OCI-LY7 (cell line): ENCODE data around the gene PALD1. TPM values are rescaled to one million over a fixed set of nuclear protein-coding genes. Genes with fewer than 3 reads are reported as not detected.

Source experiments
- BruUV-seq: library from RNA; stranded (reverse); fragments of 400-500 nt; replicated peaks from 2 replicates; lab custom pipeline; 2021; lab: Mats Ljungman, UMichigan
- CTCF ChIA-PET: fragments of 300-600 bp; sonication (Branson Sonifier 250); formaldehyde crosslinking; loops from one replicate; lab custom pipeline; 2022; ENCODE audit warnings: antibody characterized with exemption; ENCODE audit not compliant: unreplicated experiment; lab: Charles Lee
- POLR2A ChIA-PET: fragments of 300-600 bp; sonication (Branson Sonifier 250); formaldehyde crosslinking; loops from one replicate; lab custom pipeline; 2022; ENCODE audit warnings: antibody characterized with exemption; lab: Charles Lee
- DNase-seq: peaks from one replicate; pipeline ENCODE4 v3.0.0-alpha.2; 2015; ENCODE audit warnings: low spot score
- H2AFZ ChIP-seq: fragments of 200-600 bp; sonication (generic), shearing (Covaris generic); 2 replicates; pipeline ENCODE4 v1.6.1; 2014; ENCODE audit warnings: mild to moderate bottlenecking, antibody characterized with exemption, low read length, moderate library complexity
- H3K27ac ChIP-seq: fragments of 200-600 bp; sonication (generic); 2 replicates; pipeline ENCODE4 v1.5.1; 2014; ENCODE audit warnings: mixed run types, low read depth, mild to moderate bottlenecking, moderate library complexity, low read length, inconsistent platforms; ENCODE audit not compliant: poor library complexity, severe bottlenecking
- H3K36me3 ChIP-seq: fragments of 200-600 bp; sonication (generic); 2 replicates; pipeline ENCODE4 v1.6.1; 2014; ENCODE audit warnings: mild to moderate bottlenecking, antibody characterized with exemption, low read length, moderate library complexity, mixed read lengths; ENCODE audit not compliant: insufficient read depth
- H3K4me1 ChIP-seq: fragments of 200-600 bp; sonication (generic); 2 replicates; pipeline ENCODE4 v1.5.1; 2014; ENCODE audit warnings: mild to moderate bottlenecking, low read length; ENCODE audit not compliant: insufficient read depth, poor library complexity, severe bottlenecking
- H3K4me2 ChIP-seq: fragments of 200-600 bp; sonication (generic); 2 replicates; pipeline ENCODE4 v1.6.1; 2014; ENCODE audit warnings: mild to moderate bottlenecking, low read length
- H3K4me3 ChIP-seq: fragments of 200-600 bp; sonication (generic); 2 replicates; pipeline ENCODE4 v1.5.1; 2014; ENCODE audit warnings: mild to moderate bottlenecking, low read depth, low read length; ENCODE audit not compliant: poor library complexity, severe bottlenecking
- H3K79me2 ChIP-seq: fragments of 200-600 bp; sonication (generic); 2 replicates; pipeline ENCODE4 v1.6.1; 2016; ENCODE audit warnings: low read depth, mild to moderate bottlenecking, low read length, moderate library complexity, mixed read lengths; ENCODE audit not compliant: insufficient read depth
- H3K9me2 ChIP-seq: fragments of 200-600 bp; sonication (generic); 2 replicates; pipeline ENCODE4 v1.6.1; 2016; ENCODE audit warnings: mild to moderate bottlenecking, low read length, mixed read lengths; ENCODE audit not compliant: insufficient read depth
- H3K9me3 ChIP-seq: fragments of 200-600 bp; sonication (generic); 2 replicates; pipeline ENCODE4 v1.6.1; 2014; ENCODE audit warnings: mild to moderate bottlenecking, mixed run types, low read length, mixed read lengths
- H4K20me1 ChIP-seq: fragments of 200-600 bp; sonication (generic); 2 replicates; pipeline ENCODE4 v1.6.1; 2014; ENCODE audit warnings: mild to moderate bottlenecking, antibody characterized with exemption, low read length, moderate library complexity, mixed read lengths; ENCODE audit not compliant: insufficient read depth
- CTCF ChIP-seq: fragments of 200-600 bp; sonication (generic); conservative IDR thresholded peaks from 2 replicates; pipeline ENCODE4 v1.5.1; 2014; ENCODE audit warnings: mild to moderate bottlenecking, antibody characterized with exemption, low read length, moderate library complexity, mixed read lengths
- EZH2phosphoT487 ChIP-seq: fragments of 200-600 bp; sonication (generic); IDR thresholded peaks from 2 replicates; pipeline ENCODE4 v1.6.1; 2018; ENCODE audit warnings: low read depth, borderline replicate concordance, mild to moderate bottlenecking, mixed run types, antibody characterized with exemption, low read length, moderate library complexity, mixed read lengths
- intact Hi-C: fragments of 100-400 bp; cut with micrococcal nuclease; formaldehyde crosslinking; loops from one replicate; pipeline ENCODE4 v1.10.0; 2022; ENCODE audit not compliant: unreplicated experiment
- total RNA-seq, 2 experiments: library from RNA; depleted of rRNA in 1 of 2; stranded (reverse); fragments of >200 nt in 1 of 2; shearing (Covaris generic) in 1 of 2; gene quantifications; 2 replicates each; pipeline ENCODE4 v1.2.3, GENCODE V29; 2014 to 2022

PALD1 gene
- total RNA-seq, 2 experiments from 2014 or later: 52.7 to 66.7 TPM

GRCh38 chr10:70603449-70603801 lies 124.9 kb downstream of the PALD1 start:
- intact Hi-C loops: no loop called here
- no peak overlapping the region for H2AFZ ChIP-seq
- ChIA-PET POLR2A (no interaction called here), CTCF (no interaction called here)
- no peaks in the 10 kb centered on the region for H3K9me3 ChIP-seq
- no peaks in the 10 kb centered on the region for H3K9me2 ChIP-seq
- H3K36me3 ChIP-seq: no peaks in the 10 kb centered on the region
- no peaks in the 10 kb centered on the region for H3K79me2 ChIP-seq
- DNase-seq: no peak
- no peak overlapping the region for H3K27ac ChIP-seq
- H3K4me1 ChIP-seq: peaks cover 12% of the 10 kb centered on the region
- H4K20me1 ChIP-seq: no peaks in the 10 kb centered on the region
- H3K4me2 ChIP-seq: no peak overlapping the region
- no peak overlapping the region for H3K4me3 ChIP-seq
- no peak for TF ChIP-seq EZH2phosphoT487
- TF ChIP-seq CTCF: no peak
- no TSS peak for BruUV-seq

- Histone ChIP-seq H3K4me2 (no peak overlapping the region), H3K79me2 (no peaks in the 10 kb centered on the region), H3K4me1 (peaks cover 12% of the 10 kb centered on the region), H2AFZ (no peak overlapping the region), H3K36me3 (no peaks in the 10 kb centered on the region), H3K27ac (no peak overlapping the region), H4K20me1 (no peaks in the 10 kb centered on the region), H3K9me2 (no peaks in the 10 kb centered on the region), H3K9me3 (no peaks in the 10 kb centered on the region), H3K4me3 (no peak overlapping the region)
- BruUV-seq: no TSS peak
- TF ChIP-seq CTCF (no peak), EZH2phosphoT487 (no peak)
- DNase-seq: no peak
- ChIA-PET POLR2A (no interaction called here), CTCF (no interaction called here)
- intact Hi-C loops: no loop called here
Measured at GRCh38 chr10:70604106-70604505, 125.5 kb downstream of the PALD1 start.

GRCh38 chr10:70605161-70605560 lies 126.6 kb downstream of the PALD1 start:
- no TSS peak for BruUV-seq
- Histone ChIP-seq H3K27ac (no peak overlapping the region), H3K9me2 (no peaks in the 10 kb centered on the region), H2AFZ (no peak overlapping the region), H4K20me1 (no peaks in the 10 kb centered on the region), H3K36me3 (no peaks in the 10 kb centered on the region), H3K4me1 (peaks cover 12% of the 10 kb centered on the region), H3K4me3 (no peak overlapping the region), H3K79me2 (no peaks in the 10 kb centered on the region), H3K9me3 (no peaks in the 10 kb centered on the region), H3K4me2 (no peak overlapping the region)
- no peak for DNase-seq
- intact Hi-C loops: no loop called here
- TF ChIP-seq CTCF: no peak
- TF ChIP-seq EZH2phosphoT487: no peak
- CTCF ChIA-PET: no interaction called here
- POLR2A ChIA-PET: no interaction called here
